Left colon (tissue), 2 donors: ENCODE data around the gene RASL10B. TPM values are rescaled to one million over a fixed set of nuclear protein-coding genes. Genes with fewer than 3 reads are reported as not detected.
A peak's percentile ranks its signal among the peaks of the same experiment; 100 is the strongest.
"Not testable (repeated sequence)": the region's sequence is repeated elsewhere in the genome, so short reads cannot be mapped to it uniquely, and the experiment has no call there.

ENCODE experiments used
- ATAC-seq: fragments of 200-7000 bp; cut with Tn5 transposase; one replicate; pipeline ENCODE4 v1.9.1; 2020; ENCODE audit warnings: mild to moderate bottlenecking, moderate library complexity
- DNase-seq, 2 donors: peaks; one replicate each; pipeline ENCODE4 v3.0.0-alpha.2; 2020
- intact Hi-C, 2 donors: fragments of 100-400 bp; cut with DNase I in 1 of 2; cut with micrococcal nuclease in 1 of 2; formaldehyde crosslinking; loops; one replicate each; pipeline versions ENCODE4 v1.11.2 to v1.14.0; 2022; cut with DNase I, micrococcal nuclease
- long read RNA-seq: library from polyadenylated mRNA; unstranded; transcript quantifications from one replicate; pipeline ENCODE4 v2.0.0, GENCODE V29; 2021
- total RNA-seq, 2 donors: library from RNA; stranded (reverse); fragmentation: NEBNext Ultra II Directional; extraction: Animal tissue kit (Norgen Biotek cat#: 25700); gene quantifications; one replicate each; pipeline ENCODE4 v1.2.1, GENCODE V29; 2021
- donor health status: DM: no; HTN: no; CAD: no.
- donor health status: DM: yes; HTN: yes; CAD: no.

Gene RASL10B
- total RNA-seq: under 1 TPM in 1 of 2 donors, not detected in 1; 0.31 TPM
- long read RNA-seq: 0 reads

- intact Hi-C loops: no loop called here
- ATAC-seq: peak; percentile 73
- DNase-seq: peak in 1 of 2 donors; percentile 56
Measured at GRCh38 chr17:35731239-35731916, at the start of gene RASL10B. RASL10B (plus strand) TSS chr17:35731639; CDS start chr17:35735185, 3,546 bp downstream.

DNA sequence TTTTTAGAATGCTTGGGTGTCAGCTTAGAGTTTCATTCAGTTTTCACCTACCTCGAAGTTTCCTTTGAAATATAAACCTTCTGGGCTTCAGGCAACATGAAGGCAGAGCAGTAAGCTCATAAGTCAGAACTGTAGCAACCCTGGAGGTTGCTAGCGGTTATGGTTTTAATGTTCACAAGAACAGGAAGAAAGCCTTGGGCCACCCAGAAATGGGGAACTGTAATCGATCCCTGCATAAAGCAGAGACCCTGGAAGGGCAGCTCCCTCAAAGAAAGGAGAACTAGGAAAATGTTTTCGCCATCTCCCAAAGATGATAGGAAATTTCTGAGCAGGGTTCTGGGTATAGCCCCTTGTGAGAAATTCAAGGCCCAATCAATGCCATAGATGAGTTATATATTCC, 47.8 kb upstream of the RASL10B start:
- DNase-seq (no peak), ATAC-seq (no peak)
- intact Hi-C loops: no loop called here

DNA sequence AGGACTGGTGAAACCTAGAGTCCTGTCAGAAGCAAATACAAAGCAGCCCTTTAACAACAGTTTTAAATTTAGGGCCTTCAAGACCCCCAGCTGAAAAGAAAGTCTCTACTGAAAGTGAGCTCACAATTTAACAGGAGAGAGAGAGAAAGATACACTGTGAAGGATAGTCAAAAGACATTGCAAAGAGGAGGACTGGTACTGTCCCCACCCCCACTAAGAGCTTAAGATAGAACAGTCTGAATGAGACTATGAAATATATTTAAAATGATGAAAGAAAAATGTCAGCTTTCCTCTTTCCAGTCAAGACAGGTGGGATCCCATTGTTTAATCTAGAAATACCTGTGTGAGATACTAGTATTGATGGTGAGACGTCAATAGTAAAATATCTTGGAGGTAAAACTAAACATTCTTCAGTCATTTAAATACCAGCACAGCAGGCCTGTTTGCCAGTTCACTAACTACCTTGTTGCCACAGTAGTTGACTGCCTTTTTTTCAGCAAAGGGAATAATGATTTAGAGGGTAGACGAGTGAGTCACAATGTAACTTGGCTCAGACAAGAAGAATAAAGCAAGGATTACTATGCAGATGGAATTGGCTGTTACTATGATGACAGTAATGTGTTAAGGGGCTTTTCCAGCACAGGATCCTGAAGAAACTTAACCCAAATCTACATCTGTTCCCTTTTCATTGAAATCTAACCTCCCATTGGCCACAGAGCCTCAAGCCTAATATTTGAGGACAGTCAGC, 47.2 kb upstream of the RASL10B start:
- intact Hi-C loops: no loop called here

GRCh38 chr17:35692512-35693210, 38.8 kb upstream of the RASL10B start:
- ATAC-seq: no peak
- intact Hi-C loops: no loop called here
- DNase-seq: no peak

More for the DNA sequence above, 47.2 kb upstream of the RASL10B start:
- no peak for DNase-seq
- no peak for ATAC-seq

GRCh38 chr17:35693662-35694061, 37.8 kb upstream of the RASL10B start:
- intact Hi-C loops: no loop called here
- DNase-seq: no peak
- no peak for ATAC-seq

GRCh38 chr17:35694906-35695305, 36.5 kb upstream of the RASL10B start:
- no peak for ATAC-seq
- intact Hi-C loops: no loop called here
- DNase-seq: no peak

DNA sequence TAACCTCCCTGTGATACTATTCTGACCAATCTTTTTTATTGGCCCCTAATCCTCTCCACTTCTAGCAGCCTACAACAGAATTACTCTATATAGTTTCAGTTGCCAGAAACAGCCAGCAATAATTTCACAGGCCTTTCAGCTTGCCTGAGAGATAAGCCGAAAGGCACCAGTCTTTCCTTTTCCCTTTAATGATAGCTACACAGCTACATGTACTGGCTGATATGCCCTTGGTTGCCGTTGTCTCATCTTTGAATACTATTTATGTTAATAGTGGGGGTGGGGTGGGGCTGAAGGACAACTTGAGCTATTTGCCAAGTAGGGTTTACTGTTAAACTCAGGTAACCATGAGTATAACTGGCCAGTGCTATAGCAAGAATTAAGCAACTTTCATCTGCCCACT, 35.8 kb upstream of the RASL10B start:
- no peak for DNase-seq
- intact Hi-C loops: no loop called here
- ATAC-seq: peak; percentile 56

- DNase-seq (no peak), ATAC-seq (no peak)
- intact Hi-C loops: no loop called here
Measured at GRCh38 chr17:35698800-35699199, 32.6 kb upstream of the RASL10B start.

DNA sequence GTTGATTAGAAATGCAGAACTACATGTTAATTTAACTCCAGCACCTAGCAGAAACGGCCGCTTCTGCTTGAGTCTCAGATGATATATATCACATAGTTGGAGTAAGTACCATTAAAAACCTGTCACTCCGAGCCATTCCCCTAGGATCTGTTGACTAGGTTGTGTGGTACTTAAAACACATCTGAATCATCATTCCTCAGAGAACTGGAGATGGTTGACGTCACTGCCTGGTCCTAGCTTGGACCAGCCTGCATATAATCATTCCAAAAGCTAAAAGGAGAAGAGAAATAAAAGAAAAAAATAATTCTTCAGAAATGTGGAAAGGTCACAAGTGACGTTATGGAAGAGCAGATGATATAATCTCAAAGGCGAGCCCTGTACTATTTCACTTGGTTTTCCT, 31.3 kb upstream of the RASL10B start:
- intact Hi-C loops: no loop called here
- DNase-seq (no peak), ATAC-seq (no peak)

GRCh38 chr17:35701491-35701890, 29.9 kb upstream of the RASL10B start:
- intact Hi-C loops: no loop called here
- ATAC-seq (no peak), DNase-seq (no peak)

DNA sequence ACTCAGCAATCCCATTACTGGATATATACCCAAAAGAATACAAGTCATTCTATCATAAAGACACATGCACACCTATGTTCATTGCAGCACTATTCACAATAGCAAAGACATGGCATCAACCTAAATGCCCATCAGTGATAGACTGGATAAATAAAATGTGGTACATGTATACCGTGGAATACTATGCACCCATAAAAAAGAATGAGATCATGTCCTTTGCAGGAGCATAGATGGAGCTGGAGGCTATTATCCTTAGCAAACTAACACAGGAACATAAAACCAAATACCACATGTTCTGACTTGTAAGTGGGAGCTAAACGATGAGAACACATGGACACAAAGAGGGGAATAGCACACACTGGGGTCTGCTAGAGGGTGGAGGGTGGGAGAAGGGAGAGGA, 28.1 kb upstream of the RASL10B start:
- ATAC-seq, intact Hi-C loops: not testable (repeated sequence)

DNA sequence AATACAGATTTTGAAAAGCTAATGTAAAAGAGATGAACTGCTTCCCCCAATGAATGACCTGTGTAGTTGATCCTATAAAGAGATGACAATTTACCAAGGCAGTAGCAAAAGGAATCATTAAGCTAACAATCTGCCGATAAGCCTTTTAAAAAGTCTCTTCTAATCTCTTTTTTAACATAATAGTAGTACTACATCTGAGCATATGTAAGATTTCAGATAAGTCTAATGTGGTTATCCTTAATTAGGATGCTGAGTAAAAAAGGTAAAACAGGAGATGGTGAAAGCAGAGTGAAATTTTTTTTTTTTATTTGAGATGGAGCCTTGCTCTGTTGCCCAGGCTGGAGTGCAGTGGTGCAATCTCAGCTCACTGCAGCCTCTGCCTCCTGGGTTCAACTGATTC, 26.2 kb upstream of the RASL10B start:
- ATAC-seq (no peak), DNase-seq (no peak)
- intact Hi-C loops: no loop called here

More for the DNA sequence above, 28.1 kb upstream of the RASL10B start:
- DNase-seq: not testable (repeated sequence)

- peak; percentile 7 for ATAC-seq
- DNase-seq: no peak
- intact Hi-C loops: no loop called here
Measured at GRCh38 chr17:35705705-35706104, 25.7 kb upstream of the RASL10B start.

DNA sequence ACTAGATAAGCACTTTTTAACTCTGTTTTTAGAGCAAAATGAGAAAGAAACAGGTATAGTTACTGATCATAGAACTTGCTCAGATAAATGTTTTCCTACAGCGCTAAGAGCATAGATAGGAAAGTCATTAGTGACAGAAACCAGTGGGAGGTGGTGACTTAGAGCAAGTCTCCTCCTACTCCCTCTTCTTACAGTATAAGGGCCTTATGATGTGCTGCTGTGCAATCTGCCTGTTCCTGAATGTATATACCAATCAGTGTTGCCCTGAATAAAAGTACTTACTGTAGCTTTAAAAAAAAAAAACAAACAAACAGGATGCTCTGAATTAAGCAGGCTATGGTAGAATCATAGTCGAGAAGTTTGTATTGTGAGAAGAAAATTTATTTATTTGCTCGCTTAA, 23.3 kb upstream of the RASL10B start:
- ATAC-seq: no peak
- intact Hi-C loops: no loop called here

GRCh38 chr17:35708951-35709350, 22.5 kb upstream of the RASL10B start:
- ATAC-seq: no peak
- intact Hi-C loops: no loop called here

More for the DNA sequence above, 23.3 kb upstream of the RASL10B start:
- no peak for DNase-seq

DNA sequence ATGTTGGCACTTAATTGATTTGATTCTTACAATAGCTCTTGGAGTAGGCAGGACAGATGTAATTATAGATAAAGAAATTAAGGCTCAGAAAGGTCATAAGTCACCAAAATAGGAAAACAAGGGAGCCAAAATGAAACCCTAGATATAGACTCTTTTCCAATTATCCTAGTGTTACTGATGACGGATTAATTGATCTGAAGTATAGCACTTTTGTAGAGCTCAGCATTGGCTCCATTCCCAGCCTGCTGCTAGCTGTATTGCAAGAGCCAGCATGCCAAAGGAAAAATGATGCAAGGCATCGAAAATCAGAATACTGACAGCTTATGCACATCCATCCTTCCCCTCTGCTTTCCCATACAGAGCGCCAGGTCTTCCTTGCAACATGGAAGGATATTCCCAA, 21.6 kb upstream of the RASL10B start:
- intact Hi-C loops: no loop called here
- ATAC-seq (no peak), DNase-seq (no peak)

More at GRCh38 chr17:35708951-35709350, 22.5 kb upstream of the RASL10B start:
- DNase-seq: no peak

DNA sequence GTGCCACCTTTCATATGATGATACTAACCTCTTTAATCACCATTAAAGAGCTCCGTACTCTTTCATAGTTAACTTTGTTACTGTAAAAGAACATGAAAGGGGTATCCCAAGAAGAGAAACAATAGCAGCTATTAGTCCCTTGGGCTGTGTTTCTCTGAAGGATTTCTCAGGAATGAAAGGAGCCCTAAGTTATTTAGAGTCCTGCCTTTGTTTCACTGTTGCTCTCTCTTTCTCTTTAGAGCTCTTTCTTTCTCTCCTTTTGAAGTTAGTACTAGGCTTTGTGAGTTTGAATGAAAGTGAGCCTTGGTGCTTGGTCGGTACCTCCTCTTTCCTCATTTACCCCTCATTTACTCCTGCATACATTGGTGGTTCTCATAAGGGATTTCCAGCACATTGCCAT, 20.5 kb upstream of the RASL10B start:
- intact Hi-C loops: no loop called here
- ATAC-seq (no peak), DNase-seq (no peak)

DNA sequence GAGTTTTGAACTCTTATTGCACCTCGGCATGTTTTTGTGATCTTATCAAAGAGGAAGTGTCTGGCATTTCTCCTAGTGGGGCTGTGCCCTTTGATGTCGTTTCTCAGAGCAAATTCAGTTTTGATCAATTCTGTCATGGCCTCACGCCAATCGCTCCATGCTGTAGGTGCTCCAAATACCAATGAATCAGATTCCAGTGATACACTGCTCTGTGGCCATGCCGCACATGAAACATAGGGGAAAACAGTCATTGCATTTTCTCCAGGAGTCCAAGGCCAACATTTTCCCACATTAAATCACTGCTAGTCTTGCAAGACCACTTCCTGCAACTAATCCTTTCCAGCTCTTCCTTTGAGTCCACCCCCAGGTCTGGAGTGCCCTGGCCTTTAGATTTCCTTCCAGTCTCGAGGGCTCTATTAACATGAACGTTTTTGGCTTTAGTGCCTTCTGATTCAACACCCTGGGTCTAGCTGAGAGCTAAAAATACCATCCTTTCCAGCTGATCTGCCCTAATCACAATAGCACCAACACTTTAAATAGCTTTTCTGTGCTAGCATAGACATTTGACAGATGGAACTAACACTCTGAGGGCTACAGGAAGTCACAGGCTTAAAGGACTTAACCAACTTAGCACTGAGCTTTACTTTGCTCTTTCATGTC, 18.2 kb upstream of the RASL10B start:
- intact Hi-C loops: no loop called here
- no peak for DNase-seq
- ATAC-seq: peak; percentile 22

- intact Hi-C loops: no loop called here
- DNase-seq (no peak), ATAC-seq (no peak)
Measured at GRCh38 chr17:35714988-35715387, 16.5 kb upstream of the RASL10B start.
